ENCODE measurements around the gene C17orf67. TPM values are rescaled to one million over a fixed set of nuclear protein-coding genes. Genes with fewer than 3 reads are reported as not detected.

The C17orf67 gene
- not detected for polyA plus RNA-seq (2012; ENCODE audit: insufficient read depth, insufficient read length, low read depth)

- Histone ChIP-seq H3K4me3 (ENCODE audit: low read depth, low read length) (peak within 1 kb of the TSS; percentile 44), H3K36me3 (no peaks in the 10 kb centered on the region), H3K27me3 (peaks cover 94% of the 10 kb centered on the region), H3K9me3 (peaks cover 7% of the 10 kb centered on the region), H3K4me1 (no peaks in the 10 kb centered on the region; the same call in 1 of the 2 replicates)
- no peak for TF ChIP-seq CTCF (IDR thresholded peaks at IDR 0.05; ENCODE audit: low read depth, low read length)
- peak; percentile 95 for DNase-seq
These were observed at the start of gene C17orf67, which contains the start of gene DGKE for GRCh38 chr17:56833809-56834379. TSS of gene C17orf67 (minus strand) at chr17:56833920. CDS start at chr17:56815810, 18,110 bp downstream. TSS of gene DGKE (plus strand) at chr17:56834151. CDS start at chr17:56834796, 645 bp downstream.

GRCh38 chr17:56881685-56882295 lies 48.1 kb upstream of the C17orf67 start:
- H3K4me3 ChIP-seq (ENCODE audit: low read depth, low read length) = no peak overlapping the region
- no peaks in the 10 kb centered on the region for H3K9me3 ChIP-seq
- no peaks in the 10 kb centered on the region for H3K4me1 ChIP-seq
- no peak for DNase-seq
- TF ChIP-seq CTCF (IDR thresholded peaks at IDR 0.05; ENCODE audit: low read depth, low read length) = no peak
- H3K27me3 ChIP-seq = peaks cover 10% of the 10 kb centered on the region; the same call in 1 of the 2 replicates
- H3K36me3 ChIP-seq = no peaks in the 10 kb centered on the region

- DNase-seq = no peak
- Histone ChIP-seq H3K9me3 (no peaks in the 10 kb centered on the region), H3K27me3 (peaks cover 19% of the 10 kb centered on the region; the same call in 1 of the 2 replicates), H3K36me3 (no peaks in the 10 kb centered on the region), H3K4me1 (no peaks in the 10 kb centered on the region), H3K4me3 (ENCODE audit: low read depth, low read length) (no peak overlapping the region)
- no peak for TF ChIP-seq CTCF (IDR thresholded peaks at IDR 0.05; ENCODE audit: low read depth, low read length)
These were observed 46.9 kb upstream of the C17orf67 start for GRCh38 chr17:56880571-56880970.

GRCh38 chr17:56880133-56880532 lies 46.4 kb upstream of the C17orf67 start:
- Histone ChIP-seq H3K4me3 (ENCODE audit: low read depth, low read length) (no peak overlapping the region), H3K36me3 (no peaks in the 10 kb centered on the region), H3K4me1 (no peaks in the 10 kb centered on the region), H3K9me3 (no peaks in the 10 kb centered on the region), H3K27me3 (peaks cover 19% of the 10 kb centered on the region; the same call in 1 of the 2 replicates)
- TF ChIP-seq CTCF (IDR thresholded peaks at IDR 0.05; ENCODE audit: low read depth, low read length) = no peak
- DNase-seq = no peak

- H3K27me3 ChIP-seq = peaks cover 24% of the 10 kb centered on the region; the same call in 1 of the 2 replicates
- H3K4me1 ChIP-seq = no peaks in the 10 kb centered on the region
- H3K9me3 ChIP-seq = no peaks in the 10 kb centered on the region
- H3K36me3 ChIP-seq = no peaks in the 10 kb centered on the region
- DNase-seq = no peak
- TF ChIP-seq CTCF (IDR thresholded peaks at IDR 0.05; ENCODE audit: low read depth, low read length) = no peak
- no peak overlapping the region for H3K4me3 ChIP-seq (ENCODE audit: low read depth, low read length)
These were observed 45.6 kb upstream of the C17orf67 start for GRCh38 chr17:56879280-56879679.

- no peak for TF ChIP-seq CTCF (IDR thresholded peaks at IDR 0.05; ENCODE audit: low read depth, low read length)
- Histone ChIP-seq H3K4me1 (no peaks in the 10 kb centered on the region), H3K4me3 (ENCODE audit: low read depth, low read length) (no peak overlapping the region), H3K36me3 (no peaks in the 10 kb centered on the region), H3K27me3 (peaks cover 21% of the 10 kb centered on the region; the same call in 1 of the 2 replicates), H3K9me3 (no peaks in the 10 kb centered on the region)
- no peak for DNase-seq
These were observed 43.1 kb upstream of the C17orf67 start for GRCh38 chr17:56876766-56877179.
